GM12878 (cell line): ENCODE measurements around the gene LTBP4. TPM values are rescaled to one million over a fixed set of nuclear protein-coding genes. Genes with fewer than 3 reads are reported as not detected.

Experiments
- ATAC-seq: fragments of 200-7000 bp; cut with Tn5 transposase; 3 replicates; pipeline ENCODE4 v1.9.1; 2020; ENCODE audit warnings: mild to moderate bottlenecking, moderate library complexity
- Bru-seq: library from RNA; stranded (reverse); fragments of 400-500 nt; gene quantifications from one replicate; lab custom pipeline; 2021; lab: Mats Ljungman, UMichigan
- BruChase-seq, 2 experiments: library from RNA; stranded (reverse); fragments of 400-500 nt; gene quantifications; one replicate each; lab custom pipeline; 2021; lab: Mats Ljungman, UMichigan
- BruUV-seq: library from RNA; stranded (reverse); fragments of 400-500 nt; replicated peaks from 2 replicates; lab custom pipeline; 2021; lab: Mats Ljungman, UMichigan
- CTCF ChIA-PET: fragments of 300-600 bp; sonication (Branson Sonifier 250); formaldehyde crosslinking; extraction: SDS; loops from one replicate; lab custom pipeline; 2021; ENCODE audit warnings: inconsistent platforms; lab: Yijun Ruan, JAX
- POLR2A ChIA-PET: fragments of 350-600 bp; formaldehyde crosslinking; extraction: SDS; loops from one replicate; lab custom pipeline; 2021; ENCODE audit warnings: inconsistent platforms; lab: Charles Lee
- RAD21 ChIA-PET: fragments of 300-600 bp; sonication (Branson Sonifier 250); formaldehyde crosslinking; loops from one replicate; lab custom pipeline; 2023; ENCODE audit warnings: antibody characterized with exemption; ENCODE audit not compliant: unreplicated experiment; lab: Charles Lee
- SMC1A ChIA-PET: fragments of 300-600 bp; sonication (Branson Sonifier 250); formaldehyde crosslinking; loops from one replicate; lab custom pipeline; 2023; ENCODE audit not compliant: unreplicated experiment, uncharacterized antibody; lab: Charles Lee
- DNase-seq: peaks from one replicate; pipeline ENCODE4 v3.0.0-alpha.2; 2011; ENCODE audit warnings: low read depth, low spot score
- FAIRE-seq: peaks from 3 replicates; lab custom pipeline; 2011; peaks lifted over from hg19 to GRCh38; lab: Jason Lieb, UNC
- H2AFZ ChIP-seq: 2 replicates; pipeline ENCODE4 v1.6.0; 2011; ENCODE audit warnings: low read depth, low read length, control low read depth; ENCODE audit not compliant: control insufficient read depth
- H3K27ac ChIP-seq: 2 replicates; pipeline ENCODE4 v1.5.1; 2011; ENCODE audit warnings: control low read depth; ENCODE audit not compliant: control insufficient read depth, insufficient read depth
- H3K27me3 ChIP-seq, 2 experiments: replicated peaks in 1 of 2; 2 replicates each; pipeline versions ENCODE4 v1.6.0 to v1.6.1; 2011; ENCODE audit warnings: low read length in 1 of 2; ENCODE audit not compliant: control insufficient read depth in 2 of 2, insufficient read depth in 2 of 2
- H3K36me3 ChIP-seq, 2 experiments: 2 replicates each; pipeline ENCODE4 v1.5.1; 2011; ENCODE audit warnings: low read length in 1 of 2; ENCODE audit not compliant: control insufficient read depth in 2 of 2, insufficient read depth in 2 of 2
- H3K4me1 ChIP-seq: 2 replicates; pipeline ENCODE4 v1.6.1; 2011; ENCODE audit warnings: mild to moderate bottlenecking, low read length, moderate library complexity, mixed read lengths; ENCODE audit not compliant: control insufficient read depth, insufficient read depth
- H3K4me2 ChIP-seq: 2 replicates; pipeline ENCODE4 v1.6.0; 2011; ENCODE audit warnings: control low read depth; ENCODE audit not compliant: control insufficient read depth, insufficient read depth
- H3K4me3 ChIP-seq: fragments of 200-600 bp; sonication (generic); 2 replicates; pipeline ENCODE4 v1.5.1; 2016
- H3K79me2 ChIP-seq: 2 replicates; pipeline ENCODE4 v1.6.0; 2011; ENCODE audit warnings: low read length; ENCODE audit not compliant: control insufficient read depth, insufficient read depth
- H3K9ac ChIP-seq: 2 replicates; pipeline ENCODE4 v1.8.0; 2011; ENCODE audit warnings: low read length, control low read depth, mixed read lengths; ENCODE audit not compliant: control insufficient read depth, insufficient read depth
- H3K9me3 ChIP-seq: replicated peaks from 3 replicates; pipeline ENCODE4 v1.5.1; 2011; ENCODE audit warnings: mild to moderate bottlenecking, low read length; ENCODE audit not compliant: control insufficient read depth, insufficient read depth
- H4K20me1 ChIP-seq: 2 replicates; pipeline ENCODE4 v1.6.0; 2011; ENCODE audit not compliant: control insufficient read depth, insufficient read depth
- BCL11A ChIP-seq: IDR thresholded peaks from 2 replicates; pipeline ENCODE4 v1.6.1; 2011; ENCODE audit warnings: low read depth, low read length
- BHLHE40 ChIP-seq, 2 experiments: fragments of 450-650 bp in 1 of 2; IDR thresholded peaks; 2 replicates each; pipeline ENCODE4 v1.6.1; 2011 to 2017; ENCODE audit warnings: low read depth in 2 of 2, borderline replicate concordance in 1 of 2, improper control_type of control experiment in 1 of 2, low read length in 1 of 2, mild to moderate bottlenecking in 1 of 2
- CHD4 ChIP-seq: fragments of 200-600 bp; sonication (generic); IDR thresholded peaks from 2 replicates; pipeline ENCODE4 v1.6.1; 2016; ENCODE audit warnings: mild to moderate bottlenecking
- CTCF ChIP-seq, 3 experiments: IDR thresholded peaks in 2 of 3; conservative IDR thresholded peaks in 1 of 3; 2 replicates each; pipeline ENCODE4 v1.5.1; 2011; ENCODE audit warnings: low read depth in 3 of 3, low read length in 3 of 3, mild to moderate bottlenecking in 3 of 3, control low read depth in 2 of 3, moderate library complexity in 2 of 3, inconsistent platforms in 1 of 3, mixed read lengths in 1 of 3; ENCODE audit not compliant: control insufficient read depth in 2 of 3, insufficient read depth in 1 of 3; ENCODE audit errors: extremely low read depth in 1 of 3
- IRF5 ChIP-seq: fragments of 450-650 bp; IDR thresholded peaks from 2 replicates; pipeline ENCODE4 v1.6.1; 2017; ENCODE audit warnings: borderline replicate concordance
- PAX8 ChIP-seq: fragments of 450-650 bp; IDR thresholded peaks from 2 replicates; pipeline ENCODE4 v1.6.1; 2017; ENCODE audit warnings: mild to moderate bottlenecking, moderate library complexity
- REST ChIP-seq: IDR thresholded peaks from 2 replicates; pipeline ENCODE4 v1.6.1; 2012; ENCODE audit warnings: mild to moderate bottlenecking, low read depth, low read length
- SIN3A ChIP-seq: IDR thresholded peaks from 2 replicates; pipeline ENCODE4 v1.6.1; 2012; ENCODE audit warnings: low read depth, low read length, improper control_type of control experiment
- TCF7 ChIP-seq: IDR thresholded peaks from 2 replicates; pipeline ENCODE4 v1.6.1; 2014; ENCODE audit warnings: antibody characterized with exemption, borderline replicate concordance
- YY1 ChIP-seq: IDR thresholded peaks from 2 replicates; pipeline ENCODE4 v1.6.1; 2011; ENCODE audit warnings: low read depth, mild to moderate bottlenecking, low read length
- ZNF217 ChIP-seq: fragments of 450-650 bp; IDR thresholded peaks from 2 replicates; pipeline ENCODE4 v1.6.1; 2017; ENCODE audit warnings: antibody characterized with exemption, mild to moderate bottlenecking
- WGBS: methylation state at CpG from one replicate; pipeline ENCODE4 v1.1.6; 2016; ENCODE audit warnings: low lambda C conversion rate; ENCODE audit not compliant: insufficient replicate concordance, insufficient coverage; ENCODE audit errors: missing lambda C conversion rate; 5-methylcytosine and 5-hydroxymethylcytosine counted together
- in situ Hi-C: fragments of 300-500 bp; cut with MboI; formaldehyde crosslinking; loops from 9 replicates; pipeline ENCODE4 v1.14.3; 2018; ENCODE audit warnings: mixed read lengths
- intact Hi-C: fragments of 100-400 bp; cut with micrococcal nuclease; formaldehyde crosslinking; loops from one replicate; pipeline ENCODE4 v1.14.2; 2022; ENCODE audit not compliant: unreplicated experiment
- long read RNA-seq, 2 experiments: library from polyadenylated mRNA; unstranded; transcript quantifications; one replicate each; pipeline ENCODE4 v2.0.0, GENCODE V29; 2019 to 2020
- polyA minus RNA-seq, 3 experiments: library from RNA; depleted of rRNA, polyadenylated mRNA; stranded (reverse); fragments of >200 nt; gene quantifications; 2 replicates each; pipeline ENCODE4 v1.2.3, GENCODE V29; 2011
- polyA plus RNA-seq, 11 experiments: library from polyadenylated mRNA; depleted of rRNA in 4 of 11; unstranded in 6 of 11; stranded (reverse) in 5 of 11; fragments of >200 nt; fragmentation: Nextera tagmentation in 4 of 11; fragmentation: Illumina TruSeq in 1 of 11; extraction: Ambion mirVana in 4 of 11; extraction: Trizol in 1 of 11; gene quantifications; 1 replicate in 1 of 11; 2 replicates in 10 of 11; pipeline versions ENCODE4 v1.2.1 to v1.2.3, GENCODE V29; 2011 to 2016; ENCODE audit warnings: inconsistent platforms in 2 of 11, missing spikeins in 2 of 11, low read depth in 1 of 11
- total RNA-seq, 4 experiments: library from RNA; depleted of rRNA in 3 of 4; stranded (reverse); fragments of >200 nt in 3 of 4; fragmentation: Illumina TruSeq in 1 of 4; extraction: Trizol in 1 of 4; gene quantifications; 2 replicates each; pipeline versions ENCODE4 v1.2.1 to v1.2.3, GENCODE V29; 2013 to 2021

Gene LTBP4
- 26.9 and 32.3 TPM in 2 replicates for total RNA-seq (2013; cell fraction: nucleolus; rRNA removed)
- 6.6 and 8.5 TPM in 2 replicates for total RNA-seq (2014; rRNA removed)
- total RNA-seq (2014; rRNA removed; fragmentation: Illumina TruSeq; extraction: Trizol) = 3.1 and 3.7 TPM in 2 replicates
- 34.6 and 35.9 TPM in 2 replicates for total RNA-seq (2021)
- 29.6 TPM for polyA plus RNA-seq (2011; ENCODE audit: low read depth)
- 1.5 and 2.7 TPM in 2 replicates for polyA plus RNA-seq (2011; rRNA removed)
- polyA plus RNA-seq (2011; cell fraction: cytosol; rRNA removed) = 4.9 and 5.7 TPM in 2 replicates
- polyA plus RNA-seq (2011; cell fraction: nucleus; rRNA removed) = 24.7 and 25.2 TPM in 2 replicates
- polyA plus RNA-seq (2012) = 38.1 and 69.0 TPM in 2 replicates
- polyA plus RNA-seq (2014; fragmentation: Illumina TruSeq; extraction: Trizol) = 2.6 and 5.9 TPM in 2 replicates
- polyA plus RNA-seq (2014; fragmentation: Nextera tagmentation; extraction: Ambion mirVana) = under 1 TPM in 1 of 2 experiments, not detected in 1; 0.09 TPM
- 21.8 and 23.5 TPM in 2 replicates for polyA plus RNA-seq (2014; rRNA removed)
- polyA plus RNA-seq (2016; fragmentation: Nextera tagmentation; extraction: Ambion mirVana) = 1 to 10 TPM; 8.8 to 9.5 TPM
- 1.5 and 7.1 TPM in 2 replicates for polyA minus RNA-seq (2011; rRNA and poly(A)+ RNA removed)
- polyA minus RNA-seq (2011; cell fraction: cytosol; rRNA and poly(A)+ RNA removed) = 14.1 and 19.4 TPM in 2 replicates
- 3.0 and 6.6 TPM in 2 replicates for polyA minus RNA-seq (2011; cell fraction: nucleus; rRNA and poly(A)+ RNA removed)
- Bru-seq, nascent RNA = percentile 51 among the genes with signal in this experiment
- percentile 53 among the genes with signal in this experiment for BruChase-seq, experiment 1, labeled RNA remaining after a 6-hour chase
- BruChase-seq, experiment 2, labeled RNA remaining after a 2-hour chase = percentile 49 among the genes with signal in this experiment
- long read RNA-seq, experiment 1 = 0 reads
- long read RNA-seq, experiment 2 = 0 reads

GRCh38 chr19:40601134-40601974 is at the start of gene LTBP4:
Gene LTBP4, plus strand, starts transcription at chr19:40601369. Its CDS starts 19 bp downstream, at chr19:40601388.
- ChIA-PET CTCF (interaction anchor here (0.6 to 4.7 kb wide), 4 partner anchors 33 to 296 kb away, joined by 3 to 25 read pairs (median 20); no protein-coding TSS in a partner anchor), SMC1A (interaction anchor here (0.6 kb wide), 1 partner anchor 60 kb away, joined by 3 read pairs; no protein-coding TSS in a partner anchor), POLR2A (no interaction called here), RAD21 (interaction anchor here (0.7 kb wide), 1 partner anchor 138 kb away, joined by 3 read pairs; no protein-coding TSS in a partner anchor)
- no peaks in the 10 kb centered on the region for H3K36me3 ChIP-seq
- no peaks in the 10 kb centered on the region for H4K20me1 ChIP-seq
- ATAC-seq (no peak), DNase-seq (no peak), FAIRE-seq (no peak)
- in situ Hi-C loops = loop anchor here (10.0 kb wide), 1 partner anchor 297 kb away; no protein-coding TSS in a partner anchor
- H3K4me3 ChIP-seq = peak within 1 kb of the TSS; percentile 30; the same call in 1 of the 2 replicates
- WGBS = 0% methylated on average over 12 of the region's 82 CpGs
- peak within 1 kb of the TSS; percentile 11; the same call in 1 of the 2 replicates for H3K4me2 ChIP-seq
- no peaks in the 10 kb centered on the region for H3K79me2 ChIP-seq
- H3K4me1 ChIP-seq = peaks cover 24% of the 10 kb centered on the region
- BruUV-seq = no TSS peak
- H3K27me3 ChIP-seq = peaks cover 11 to 14% of the 10 kb centered on the region in 2 experiments
- no peak within 1 kb of the TSS for H3K9ac ChIP-seq
- H2AFZ ChIP-seq = no peak within 1 kb of the TSS; the same call in 1 of the 2 replicates
- H3K9me3 ChIP-seq = no peaks in the 10 kb centered on the region
- intact Hi-C loops = no loop called here
- no peak within 1 kb of the TSS for H3K27ac ChIP-seq
- TF ChIP-seq CTCF (IDR thresholded peaks at IDR 0.05 in 2 of 3, conservative IDR thresholded peaks at IDR 0.05 in 1 of 3; ENCODE audit: control insufficient read depth in 2 of 3, extremely low read depth in 1 of 3, insufficient read depth in 1 of 3, low read depth in 3 of 3, low read length in 3 of 3) (0 out of 6 replicates have a peak, but pooled peaks of 1 of the 3 experiments have one; percentile 2), ZNF217 (no peak), SIN3A (no peak), REST (no peak), BHLHE40 (IDR thresholded peaks at IDR 0.05; ENCODE audit: borderline replicate concordance in 1 of 2, low read depth in 2 of 2, low read length in 1 of 2) (peak in 1 of 2 experiments; percentile 39; a peak in 1 of 4 replicates), YY1 (peak; percentile 41; the same call in 1 of the 2 replicates), PAX8 (no peak), TCF7 (no peak), BCL11A (no peak), CHD4 (no peak), IRF5 (no peak)
